ENCODE measurements around the gene CYP2W1. TPM values are rescaled to one million over a fixed set of nuclear protein-coding genes. Genes with fewer than 3 reads are reported as not detected.

Gene CYP2W1
- total and polyA plus RNA-seq, 2 donors (not counting 3 experiments of a cell fraction or from before 2014, with no cell fraction given): not detected

DNA sequence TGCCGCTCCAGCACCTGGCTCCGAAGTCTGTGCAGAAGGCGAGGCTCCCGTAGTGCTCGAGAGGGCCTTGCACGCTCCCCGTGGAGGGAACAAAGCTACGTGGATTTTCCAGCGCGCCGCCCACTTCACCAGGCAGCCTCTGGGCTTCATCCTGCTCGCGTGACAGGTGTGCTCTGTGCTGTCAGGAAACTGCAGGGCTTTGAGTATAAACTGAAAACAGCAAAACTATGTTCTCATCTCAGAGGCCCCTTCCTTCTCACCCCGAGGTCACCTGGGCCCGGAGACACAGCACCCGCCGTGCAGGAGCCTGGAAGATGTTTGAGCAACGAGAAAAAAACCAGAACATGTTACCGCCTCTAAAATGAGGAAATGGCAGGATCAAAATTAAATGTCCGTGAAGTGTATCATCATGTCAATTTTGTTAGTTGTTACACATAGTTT is 43.8 kb downstream of the CYP2W1 start:
- Histone ChIP-seq H3K9me1 (replicated peaks; ENCODE audit: control insufficient read depth, extremely low read depth, insufficient read depth, low read length) (no peaks in the 10 kb centered on the region), H3K4me3 (replicated peaks in 1 of 3; ENCODE audit: insufficient read depth in 1 of 3, low read depth in 1 of 3, low read length in 3 of 3) (peak overlapping the region in 1 of 3 experiments; percentile 51), H3K36me3 (ENCODE audit: control insufficient read depth in 2 of 2, extremely low read depth in 1 of 2, insufficient read depth in 2 of 2, low read length in 2 of 2) (peaks cover 0 to 7% of the 10 kb centered on the region in 2 experiments), H3K9ac (replicated peaks; ENCODE audit: extremely low read depth, insufficient read depth, low read length) (no peak overlapping the region), H3K27ac (ENCODE audit: insufficient read depth, low read depth, low read length) (no peak overlapping the region), H3K9me3 (replicated peaks; ENCODE audit: control insufficient read depth, insufficient read depth, low read length) (no peaks in the 10 kb centered on the region), H3K79me2 (ENCODE audit: control insufficient read depth, insufficient read depth, low read length) (peaks cover 23% of the 10 kb centered on the region), H4K20me1 (replicated peaks; ENCODE audit: control insufficient read depth, extremely low read depth, insufficient read depth, low read length) (no peaks in the 10 kb centered on the region), H3K27me3 (ENCODE audit: control insufficient read depth in 2 of 2, insufficient read depth in 2 of 2, low read length in 2 of 2) (no peaks in the 10 kb centered on the region), H2AFZ (ENCODE audit: low read depth, low read length) (no peak overlapping the region), H3K4me1 (ENCODE audit: control insufficient read depth, extremely low read depth, insufficient read depth, low read length) (peaks cover 8% of the 10 kb centered on the region), H3K4me2 (ENCODE audit: insufficient read depth, low read length) (peak overlapping the region; percentile 55)
- ChIA-PET CTCF (interaction anchor here (1.0 to 3.7 kb wide), 4 partner anchors 16 to 38 kb away, joined by 3 to 35 read pairs (median 10); no protein-coding TSS in a partner anchor), POLR2A (no interaction called here)
- intact Hi-C loops (cut with micrococcal nuclease) (no loop called here), dilution Hi-C loops (cut with MboI; ENCODE audit: extremely low pct_ligation_motif_present, low sequenced_read_pairs) (no loop called here)
- DNase-seq (ENCODE audit: low read depth, low spot score) (no peak), FAIRE-seq (no peak)
- TF ChIP-seq, protein P1, sequence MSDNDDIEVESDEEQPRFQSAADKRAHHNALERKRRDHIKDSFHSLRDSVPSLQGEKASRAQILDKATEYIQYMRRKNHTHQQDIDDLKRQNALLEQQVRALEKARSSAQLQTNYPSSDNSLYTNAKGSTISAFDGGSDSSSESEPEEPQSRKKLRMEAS (IDR thresholded peaks at IDR 0.05; ENCODE audit: insufficient read depth, insufficient read length): no peak
- TF ChIP-seq JUN (IDR thresholded peaks at IDR 0.05; ENCODE audit: borderline replicate concordance, insufficient read depth, insufficient read length, low read depth) (no peak), MYC (IDR thresholded peaks at IDR 0.05; ENCODE audit: low read depth, low read length) (no peak), EZH2 (IDR thresholded peaks at IDR 0.05; ENCODE audit: borderline replicate concordance, low read depth, low read length, severe bottlenecking) (no peak), POLR2AphosphoS5 (IDR thresholded peaks at IDR 0.05; ENCODE audit: insufficient read depth, low read depth, low read length) (no peak)
- TF ChIP-seq, protein P2, sequence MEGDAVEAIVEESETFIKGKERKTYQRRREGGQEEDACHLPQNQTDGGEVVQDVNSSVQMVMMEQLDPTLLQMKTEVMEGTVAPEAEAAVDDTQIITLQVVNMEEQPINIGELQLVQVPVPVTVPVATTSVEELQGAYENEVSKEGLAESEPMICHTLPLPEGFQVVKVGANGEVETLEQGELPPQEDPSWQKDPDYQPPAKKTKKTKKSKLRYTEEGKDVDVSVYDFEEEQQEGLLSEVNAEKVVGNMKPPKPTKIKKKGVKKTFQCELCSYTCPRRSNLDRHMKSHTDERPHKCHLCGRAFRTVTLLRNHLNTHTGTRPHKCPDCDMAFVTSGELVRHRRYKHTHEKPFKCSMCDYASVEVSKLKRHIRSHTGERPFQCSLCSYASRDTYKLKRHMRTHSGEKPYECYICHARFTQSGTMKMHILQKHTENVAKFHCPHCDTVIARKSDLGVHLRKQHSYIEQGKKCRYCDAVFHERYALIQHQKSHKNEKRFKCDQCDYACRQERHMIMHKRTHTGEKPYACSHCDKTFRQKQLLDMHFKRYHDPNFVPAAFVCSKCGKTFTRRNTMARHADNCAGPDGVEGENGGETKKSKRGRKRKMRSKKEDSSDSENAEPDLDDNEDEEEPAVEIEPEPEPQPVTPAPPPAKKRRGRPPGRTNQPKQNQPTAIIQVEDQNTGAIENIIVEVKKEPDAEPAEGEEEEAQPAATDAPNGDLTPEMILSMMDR (IDR thresholded peaks at IDR 0.05; ENCODE audit: extremely low read depth in 1 of 2, insufficient read depth in 1 of 2, low read depth in 1 of 2, low read length in 2 of 2): no peak
- no TSS peak for BruUV-seq (replicated peaks)

Data from endothelial cell of umbilical vein (primary cell).